ENCODE data around the gene GALNT2.

The GALNT2 gene

DNA sequence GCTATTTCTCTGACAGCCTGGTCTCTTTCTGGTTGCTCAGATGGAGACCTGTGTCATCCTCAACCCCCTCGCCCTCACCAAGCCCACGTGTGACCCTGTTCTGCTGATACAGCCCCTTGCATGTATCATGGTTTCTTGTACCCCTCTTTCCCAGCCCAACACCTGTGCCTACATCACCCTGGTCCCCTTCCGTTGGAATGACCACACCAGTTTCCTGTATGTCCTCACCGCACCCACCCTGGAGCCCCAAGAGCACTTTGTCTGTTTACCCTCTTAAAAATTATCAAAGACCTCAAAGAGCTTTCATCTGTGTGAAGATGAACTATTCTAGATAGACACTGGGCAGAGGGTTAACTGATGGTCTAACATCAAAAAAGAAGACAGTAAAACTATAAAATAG, 179.5 kb downstream of the GALNT2 start:
- DNase-seq (ENCODE audit: insufficient read length, low spot score) (no peak), FAIRE-seq (no peak)
- TF ChIP-seq SPI1 (IDR thresholded peaks at IDR 0.05; ENCODE audit: low read depth, low read length) (no peak), TAF1 (IDR thresholded peaks at IDR 0.05; ENCODE audit: low read depth, low read length) (no peak), PAX5 (IDR thresholded peaks at IDR 0.05; ENCODE audit: insufficient read depth, low read length, severe bottlenecking) (no peak), POLR2A (IDR thresholded peaks at IDR 0.05; ENCODE audit: low read depth, low read length) (no peak), POLR2AphosphoS5 (IDR thresholded peaks at IDR 0.05; ENCODE audit: low read depth, low read length) (no peak), POU2F2 (IDR thresholded peaks at IDR 0.05; ENCODE audit: low read depth, low read length) (no peak)

DNA sequence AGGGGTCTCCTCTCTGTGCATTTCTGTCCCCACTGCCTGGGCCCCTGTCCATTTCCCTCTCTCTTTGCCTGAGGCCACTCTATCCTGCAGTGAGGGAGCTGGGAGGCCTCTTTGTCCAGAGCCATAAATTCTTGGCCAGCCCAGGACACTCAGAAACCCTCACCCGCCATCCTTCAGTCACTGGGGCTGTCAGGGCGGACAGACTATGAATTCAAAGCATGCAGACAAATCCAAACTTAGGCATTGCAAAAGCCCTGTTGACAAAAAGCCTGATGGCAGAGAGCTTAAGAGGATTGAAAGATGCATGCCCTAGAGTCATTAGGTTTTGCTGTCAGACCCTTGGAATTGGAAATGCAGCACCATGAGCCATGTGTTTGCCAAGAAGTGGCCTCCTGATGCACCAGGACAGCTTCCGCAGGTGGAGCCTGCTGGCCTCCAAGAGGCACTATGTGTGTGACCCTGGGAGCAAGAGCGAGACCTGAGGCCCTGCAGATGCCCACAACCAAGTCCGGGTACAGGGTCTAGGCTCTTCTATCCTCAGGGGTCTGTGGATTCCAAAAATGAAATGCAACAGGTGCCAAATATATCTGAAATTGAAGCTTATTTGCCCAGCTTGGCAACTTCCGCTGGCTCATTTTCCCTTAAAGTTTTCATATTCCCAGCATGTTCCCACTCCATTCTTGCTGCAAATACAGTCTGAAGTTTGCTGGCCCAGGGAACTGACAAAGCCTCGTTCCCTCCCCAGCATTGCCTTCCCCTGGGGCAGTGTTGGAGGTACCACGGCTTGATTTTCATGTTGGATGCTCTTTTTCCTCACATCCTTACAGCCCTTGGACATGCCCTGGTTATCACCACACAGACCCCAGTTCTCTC, 181.2 kb downstream of the GALNT2 start:
- no peak for TF ChIP-seq SPI1 (IDR thresholded peaks at IDR 0.05; ENCODE audit: low read depth, low read length)
- TF ChIP-seq TAF1 (IDR thresholded peaks at IDR 0.05; ENCODE audit: low read depth, low read length): no peak
- no peak for TF ChIP-seq PAX5 (IDR thresholded peaks at IDR 0.05; ENCODE audit: insufficient read depth, low read length, severe bottlenecking)
- TF ChIP-seq POLR2A (IDR thresholded peaks at IDR 0.05; ENCODE audit: low read depth, low read length): no peak
- TF ChIP-seq POLR2AphosphoS5 (IDR thresholded peaks at IDR 0.05; ENCODE audit: low read depth, low read length): no peak
- FAIRE-seq (no peak), DNase-seq (ENCODE audit: insufficient read length, low spot score) (no peak)

DNA sequence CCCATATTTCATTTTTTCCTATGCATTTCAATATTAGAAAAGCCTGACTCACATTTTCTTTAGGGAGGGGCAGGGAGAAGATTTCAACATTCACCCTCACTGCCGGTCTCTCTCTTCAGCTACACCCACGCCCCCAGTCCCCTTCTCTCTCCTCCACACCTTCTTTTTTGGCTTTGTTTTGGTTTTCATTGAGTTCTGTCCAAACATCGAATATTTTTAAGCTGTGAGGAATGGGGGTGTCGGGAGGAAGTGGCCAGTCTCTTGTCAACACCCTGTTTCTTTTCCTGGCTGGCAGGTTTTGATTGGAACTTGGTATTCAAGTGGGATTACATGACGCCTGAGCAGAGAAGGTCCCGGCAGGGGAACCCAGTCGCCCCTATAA, 181.8 kb downstream of the GALNT2 start:
- no peak for TF ChIP-seq SPI1 (IDR thresholded peaks at IDR 0.05; ENCODE audit: low read depth, low read length)
- no peak for TF ChIP-seq PAX5 (IDR thresholded peaks at IDR 0.05; ENCODE audit: insufficient read depth, low read length, severe bottlenecking)
- TF ChIP-seq POLR2A (IDR thresholded peaks at IDR 0.05; ENCODE audit: low read depth, low read length): no peak
- no peak for TF ChIP-seq POLR2AphosphoS5 (IDR thresholded peaks at IDR 0.05; ENCODE audit: low read depth, low read length)
- no peak for TF ChIP-seq TAF1 (IDR thresholded peaks at IDR 0.05; ENCODE audit: low read depth, low read length)
- no peak for TF ChIP-seq POU2F2 (IDR thresholded peaks at IDR 0.05; ENCODE audit: low read depth, low read length)
- FAIRE-seq (no peak), DNase-seq (ENCODE audit: insufficient read length, low spot score) (no peak)

DNA sequence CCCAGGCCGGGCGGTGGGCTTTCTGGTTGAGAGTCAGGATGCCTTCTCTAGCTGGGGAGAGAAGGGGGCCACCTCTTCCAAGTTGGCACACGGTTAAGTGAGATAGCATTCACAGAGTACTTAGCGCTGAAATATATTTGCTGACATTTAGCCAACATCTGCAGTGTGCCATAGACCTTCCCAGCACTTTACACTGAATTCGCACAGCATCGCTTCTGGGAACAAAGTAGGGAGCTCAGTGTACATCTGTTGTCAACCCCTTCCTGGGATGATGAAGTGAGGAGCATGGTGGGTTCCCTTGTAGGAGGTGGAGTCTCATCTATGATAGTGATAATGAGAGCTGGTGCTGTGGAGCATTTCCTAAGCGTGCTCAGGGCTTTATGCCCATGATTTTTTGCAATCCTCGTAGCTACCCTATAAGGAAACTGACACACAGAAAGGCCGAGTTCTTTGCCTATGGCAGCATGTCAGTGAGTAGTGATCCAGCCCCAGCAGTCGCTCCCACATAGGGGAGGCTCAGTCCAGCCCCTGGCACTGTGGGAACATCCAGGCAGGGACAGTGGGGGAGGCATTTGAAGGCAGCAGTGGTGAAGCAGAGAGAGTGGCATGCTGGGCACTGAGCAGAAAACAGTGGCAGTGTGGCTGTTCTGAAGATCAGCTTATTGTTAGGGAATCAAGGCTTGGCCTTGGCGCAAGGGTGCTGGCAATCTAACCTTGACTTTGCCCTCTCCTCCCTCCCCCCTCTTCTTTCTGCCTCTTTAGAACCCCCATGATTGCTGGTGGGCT, 182.8 kb downstream of the GALNT2 start:
- FAIRE-seq: no peak
- TF ChIP-seq TAF1 (IDR thresholded peaks at IDR 0.05; ENCODE audit: low read depth, low read length) (no peak), POU2F2 (IDR thresholded peaks at IDR 0.05; ENCODE audit: low read depth, low read length) (no peak), POLR2AphosphoS5 (IDR thresholded peaks at IDR 0.05; ENCODE audit: low read depth, low read length) (no peak), SPI1 (IDR thresholded peaks at IDR 0.05; ENCODE audit: low read depth, low read length) (no peak), PAX5 (IDR thresholded peaks at IDR 0.05; ENCODE audit: insufficient read depth, low read length, severe bottlenecking) (no peak), POLR2A (IDR thresholded peaks at IDR 0.05; ENCODE audit: low read depth, low read length) (no peak)
- no peak for DNase-seq (ENCODE audit: insufficient read length, low spot score)

DNA sequence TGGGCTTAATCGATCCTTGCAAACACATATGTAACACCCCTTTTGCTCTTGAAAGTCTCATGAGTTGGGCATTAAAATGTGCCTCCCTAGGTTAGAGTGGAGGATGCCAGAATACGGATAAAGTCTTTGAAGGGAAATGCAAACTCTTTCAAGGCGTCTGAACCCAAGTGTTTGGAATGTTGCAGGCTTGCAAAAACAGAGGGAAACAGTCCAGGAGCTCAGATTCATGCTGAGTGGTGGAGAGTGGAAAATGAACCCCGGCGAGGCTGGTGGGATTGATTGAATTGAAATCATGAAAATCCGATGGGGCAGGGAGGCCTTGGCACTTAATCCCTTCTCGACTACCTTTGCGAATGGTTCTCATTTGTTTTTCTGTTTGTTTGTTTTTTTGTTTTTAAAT, 183.6 kb downstream of the GALNT2 start:
- FAIRE-seq: no peak
- DNase-seq (ENCODE audit: insufficient read length, low spot score): no peak
- TF ChIP-seq POU2F2 (IDR thresholded peaks at IDR 0.05; ENCODE audit: low read depth, low read length): no peak
- no peak for TF ChIP-seq POLR2A (IDR thresholded peaks at IDR 0.05; ENCODE audit: low read depth, low read length)
- no peak for TF ChIP-seq PAX5 (IDR thresholded peaks at IDR 0.05; ENCODE audit: insufficient read depth, low read length, severe bottlenecking)
- TF ChIP-seq TAF1 (IDR thresholded peaks at IDR 0.05; ENCODE audit: low read depth, low read length): no peak
- no peak for TF ChIP-seq POLR2AphosphoS5 (IDR thresholded peaks at IDR 0.05; ENCODE audit: low read depth, low read length)
- TF ChIP-seq SPI1 (IDR thresholded peaks at IDR 0.05; ENCODE audit: low read depth, low read length): no peak

DNA sequence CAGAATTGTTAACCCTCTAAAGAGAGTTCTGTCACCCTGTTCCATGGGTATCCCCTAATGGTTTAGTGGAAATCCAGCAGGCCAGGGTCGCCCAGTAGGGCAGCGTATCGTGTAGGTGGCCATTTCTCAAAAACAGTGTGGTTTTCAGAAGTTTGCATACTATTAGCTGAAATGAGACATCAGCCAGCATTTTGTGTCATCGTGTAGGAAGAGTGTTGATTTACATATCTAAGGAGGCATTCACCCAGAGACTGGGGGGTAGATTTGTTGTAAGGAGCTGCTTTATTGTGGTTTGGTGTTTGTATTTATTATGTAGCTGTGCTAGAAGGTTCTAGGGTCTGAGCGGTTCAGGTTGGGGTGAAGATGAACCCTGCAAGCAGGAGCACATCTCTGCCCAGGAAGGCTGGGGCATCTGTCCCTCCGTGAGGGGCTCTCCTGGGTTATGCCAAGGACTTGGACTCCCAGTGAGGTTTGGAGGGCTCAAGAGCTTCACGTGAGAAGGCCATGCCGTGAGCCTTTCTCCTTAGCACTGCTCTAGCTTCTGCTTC, 184.7 kb downstream of the GALNT2 start:
- no peak for DNase-seq (ENCODE audit: insufficient read length, low spot score)
- TF ChIP-seq PAX5 (IDR thresholded peaks at IDR 0.05; ENCODE audit: insufficient read depth, low read length, severe bottlenecking) (no peak), POU2F2 (IDR thresholded peaks at IDR 0.05; ENCODE audit: low read depth, low read length) (peak; percentile 98)
- FAIRE-seq: peak; percentile 31

DNA sequence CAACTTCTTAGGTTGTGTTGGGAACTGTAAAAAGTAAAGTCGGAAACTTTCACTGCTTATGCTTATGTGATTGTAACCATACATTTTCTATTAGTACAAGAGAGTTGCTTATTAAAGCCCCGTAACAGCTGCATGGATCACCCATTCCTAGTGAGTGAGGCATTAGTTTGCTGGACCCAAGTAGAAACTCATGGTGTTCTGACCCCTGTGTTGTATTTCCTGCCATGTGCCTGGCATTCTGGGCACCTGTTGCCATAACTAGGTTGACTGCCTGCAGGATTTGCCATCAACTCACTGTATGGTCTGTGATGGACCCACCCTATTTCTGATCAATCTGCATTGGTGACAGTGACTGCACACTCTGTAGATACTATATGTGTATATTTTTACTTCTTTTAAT, 186.1 kb downstream of the GALNT2 start:
- DNase-seq (ENCODE audit: insufficient read length, low spot score) (no peak), FAIRE-seq (no peak)
- TF ChIP-seq TAF1 (IDR thresholded peaks at IDR 0.05; ENCODE audit: low read depth, low read length) (no peak), POU2F2 (IDR thresholded peaks at IDR 0.05; ENCODE audit: low read depth, low read length) (no peak), POLR2AphosphoS5 (IDR thresholded peaks at IDR 0.05; ENCODE audit: low read depth, low read length) (no peak), PAX5 (IDR thresholded peaks at IDR 0.05; ENCODE audit: insufficient read depth, low read length, severe bottlenecking) (no peak), SPI1 (IDR thresholded peaks at IDR 0.05; ENCODE audit: low read depth, low read length) (no peak), POLR2A (IDR thresholded peaks at IDR 0.05; ENCODE audit: low read depth, low read length) (no peak)

DNA sequence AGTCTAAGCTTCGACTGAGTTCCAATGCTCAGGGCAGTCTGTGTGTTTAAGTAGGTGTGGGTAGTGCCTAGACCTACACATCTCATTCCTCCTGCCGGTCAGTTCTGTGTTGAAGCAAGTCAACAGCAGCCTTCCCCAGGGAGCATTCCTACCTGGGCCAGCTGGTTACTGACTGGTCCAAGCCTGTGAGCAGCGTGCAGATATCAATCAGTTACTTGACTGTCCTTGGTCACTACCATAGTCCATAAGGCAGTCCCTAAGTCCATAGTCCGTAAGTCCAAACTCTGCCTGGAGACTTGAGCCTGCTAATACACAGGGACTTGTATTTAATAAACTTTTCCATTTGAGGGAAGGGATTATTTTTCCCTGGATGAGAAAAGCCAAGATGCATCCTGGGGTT, 187.2 kb downstream of the GALNT2 start:
- DNase-seq (ENCODE audit: insufficient read length, low spot score) (no peak), FAIRE-seq (peak; percentile 13)
- no peak for TF ChIP-seq POLR2A (IDR thresholded peaks at IDR 0.05; ENCODE audit: low read depth, low read length)
- no peak for TF ChIP-seq TAF1 (IDR thresholded peaks at IDR 0.05; ENCODE audit: low read depth, low read length)
- no peak for TF ChIP-seq PAX5 (IDR thresholded peaks at IDR 0.05; ENCODE audit: insufficient read depth, low read length, severe bottlenecking)
- TF ChIP-seq SPI1 (IDR thresholded peaks at IDR 0.05; ENCODE audit: low read depth, low read length): no peak
- TF ChIP-seq POLR2AphosphoS5 (IDR thresholded peaks at IDR 0.05; ENCODE audit: low read depth, low read length): no peak
- no peak for TF ChIP-seq POU2F2 (IDR thresholded peaks at IDR 0.05; ENCODE audit: low read depth, low read length)

DNA sequence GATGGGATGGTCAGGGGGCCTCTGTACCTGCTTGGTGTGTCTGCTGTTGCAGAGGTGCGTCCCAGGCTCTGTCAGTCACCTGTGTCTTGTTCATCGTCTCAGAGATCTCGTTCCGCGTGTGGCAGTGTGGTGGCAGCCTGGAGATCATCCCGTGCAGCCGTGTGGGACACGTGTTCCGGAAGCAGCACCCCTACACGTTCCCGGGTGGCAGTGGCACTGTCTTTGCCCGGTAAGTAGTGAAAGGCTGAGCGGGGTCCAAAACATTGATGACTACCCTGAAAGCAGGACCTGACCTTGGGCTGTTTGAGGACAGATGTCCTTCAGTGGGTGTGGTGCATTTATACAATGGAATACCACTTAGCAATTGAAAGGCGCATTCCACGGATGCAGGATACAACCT, 188.1 kb downstream of the GALNT2 start:
- DNase-seq (ENCODE audit: insufficient read length, low spot score): no peak
- FAIRE-seq: no peak
- TF ChIP-seq POLR2A (IDR thresholded peaks at IDR 0.05; ENCODE audit: low read depth, low read length) (no peak), POLR2AphosphoS5 (IDR thresholded peaks at IDR 0.05; ENCODE audit: low read depth, low read length) (no peak), PAX5 (IDR thresholded peaks at IDR 0.05; ENCODE audit: insufficient read depth, low read length, severe bottlenecking) (no peak), POU2F2 (IDR thresholded peaks at IDR 0.05; ENCODE audit: low read depth, low read length) (no peak), SPI1 (IDR thresholded peaks at IDR 0.05; ENCODE audit: low read depth, low read length) (no peak), TAF1 (IDR thresholded peaks at IDR 0.05; ENCODE audit: low read depth, low read length) (no peak)
